GM12873 (cell line): ENCODE measurements around the gene GLP1R.

ENCODE experiments used
- TF ChIP-seq, protein P1 (sequence below): IDR thresholded peaks from 2 replicates; pipeline ENCODE4 v1.5.1; 2012; ENCODE audit warnings: low read depth, mild to moderate bottlenecking, moderate library complexity, low read length, control low read depth; ENCODE audit not compliant: insufficient read depth; ENCODE audit errors: missing control alignments

The GLP1R gene

DNA sequence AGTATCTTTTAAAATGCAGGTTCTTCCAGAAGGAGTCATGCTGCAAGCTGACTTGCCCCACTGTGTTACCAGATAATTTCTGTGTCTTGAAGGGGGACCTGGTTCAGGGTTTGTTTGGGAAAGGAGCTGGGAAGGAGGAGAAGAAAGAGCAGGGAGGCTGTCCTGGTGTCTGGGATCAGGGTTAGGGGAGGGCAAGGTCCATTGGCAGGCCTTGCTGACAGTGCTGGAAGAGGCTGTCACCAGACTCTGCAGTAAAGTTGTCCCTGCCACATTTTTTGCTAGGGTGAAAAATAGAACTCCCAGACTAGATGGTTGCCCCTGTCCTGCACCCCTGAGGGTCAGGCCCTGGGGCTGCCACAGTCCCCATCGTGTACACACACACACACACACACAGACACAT lies 14.9 kb downstream of the GLP1R start:
- TF ChIP-seq, protein P1, sequence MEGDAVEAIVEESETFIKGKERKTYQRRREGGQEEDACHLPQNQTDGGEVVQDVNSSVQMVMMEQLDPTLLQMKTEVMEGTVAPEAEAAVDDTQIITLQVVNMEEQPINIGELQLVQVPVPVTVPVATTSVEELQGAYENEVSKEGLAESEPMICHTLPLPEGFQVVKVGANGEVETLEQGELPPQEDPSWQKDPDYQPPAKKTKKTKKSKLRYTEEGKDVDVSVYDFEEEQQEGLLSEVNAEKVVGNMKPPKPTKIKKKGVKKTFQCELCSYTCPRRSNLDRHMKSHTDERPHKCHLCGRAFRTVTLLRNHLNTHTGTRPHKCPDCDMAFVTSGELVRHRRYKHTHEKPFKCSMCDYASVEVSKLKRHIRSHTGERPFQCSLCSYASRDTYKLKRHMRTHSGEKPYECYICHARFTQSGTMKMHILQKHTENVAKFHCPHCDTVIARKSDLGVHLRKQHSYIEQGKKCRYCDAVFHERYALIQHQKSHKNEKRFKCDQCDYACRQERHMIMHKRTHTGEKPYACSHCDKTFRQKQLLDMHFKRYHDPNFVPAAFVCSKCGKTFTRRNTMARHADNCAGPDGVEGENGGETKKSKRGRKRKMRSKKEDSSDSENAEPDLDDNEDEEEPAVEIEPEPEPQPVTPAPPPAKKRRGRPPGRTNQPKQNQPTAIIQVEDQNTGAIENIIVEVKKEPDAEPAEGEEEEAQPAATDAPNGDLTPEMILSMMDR, result no peak

DNA sequence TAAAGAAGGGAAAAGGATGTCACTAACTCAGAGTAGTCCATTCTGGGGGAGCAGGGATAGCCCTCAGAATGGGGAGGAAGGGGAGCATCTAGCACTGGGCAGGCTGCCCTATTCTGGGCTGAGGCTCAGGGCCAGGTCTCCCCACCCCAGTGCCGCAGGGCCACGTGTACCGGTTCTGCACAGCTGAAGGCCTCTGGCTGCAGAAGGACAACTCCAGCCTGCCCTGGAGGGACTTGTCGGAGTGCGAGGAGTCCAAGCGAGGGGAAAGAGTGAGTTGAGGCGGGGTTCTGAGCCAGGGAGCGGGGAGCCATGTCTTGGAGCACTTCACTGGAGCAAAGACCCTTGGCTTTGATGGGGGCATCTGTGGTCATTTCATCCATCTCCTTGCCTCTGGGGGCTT lies 17.0 kb downstream of the GLP1R start:
- TF ChIP-seq, protein P1, result no peak

- TF ChIP-seq, protein P1, result no peak
These were observed 19.8 kb downstream of the GLP1R start for GRCh38 chr6:39068391-39068790.

- TF ChIP-seq, protein P1, result no peak
These were observed 24.2 kb downstream of the GLP1R start for GRCh38 chr6:39072830-39073229.

- TF ChIP-seq, protein P1, result no peak
These were observed 25.1 kb downstream of the GLP1R start for GRCh38 chr6:39073471-39074355.

- TF ChIP-seq, protein P1, result no peak
These were observed 25.9 kb downstream of the GLP1R start for GRCh38 chr6:39074486-39074885.

DNA sequence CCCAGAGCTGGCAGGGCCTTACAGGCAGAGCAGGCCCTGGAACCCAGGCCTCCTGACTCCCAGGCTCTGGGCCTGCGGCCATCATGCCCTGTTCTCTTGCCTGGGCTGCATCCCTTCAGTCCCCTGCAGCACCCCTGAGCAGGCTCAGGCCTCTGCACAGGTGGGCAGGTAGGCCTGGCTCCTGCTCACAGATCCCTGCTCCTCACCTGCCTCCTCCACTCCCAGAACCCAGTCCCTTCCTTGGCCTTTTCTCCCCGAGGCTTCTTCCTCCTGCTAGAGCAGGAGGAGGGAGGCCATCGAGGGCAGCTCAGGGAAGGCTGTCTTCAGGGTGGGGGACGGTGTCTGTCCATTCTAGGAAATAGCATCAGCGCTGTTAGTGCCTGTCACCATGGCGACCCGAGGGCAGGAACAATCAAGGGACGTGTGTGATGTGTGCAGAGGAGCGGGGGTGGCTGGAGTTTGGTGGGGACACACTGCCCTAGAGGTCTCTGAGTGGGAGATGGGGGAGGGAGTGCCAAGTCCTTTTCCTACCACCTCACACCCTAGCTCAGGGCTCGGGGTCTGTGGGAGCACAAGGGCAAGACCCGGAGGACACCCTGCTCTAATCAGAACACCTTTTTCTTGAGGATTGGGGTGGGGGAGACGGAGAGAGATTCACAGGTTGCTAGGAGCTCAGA lies 26.6 kb downstream of the GLP1R start:
- TF ChIP-seq, protein P1, result no peak
